ENCODE measurements around the gene CCDC110. TPM values are rescaled to one million over a fixed set of nuclear protein-coding genes. Genes with fewer than 3 reads are reported as not detected.

Gene CCDC110
- total and polyA plus RNA-seq, 2 of the 13 experiments (the other 11 are each of a cell fraction or from before 2014, with no cell fraction given), result not detected

DNA sequence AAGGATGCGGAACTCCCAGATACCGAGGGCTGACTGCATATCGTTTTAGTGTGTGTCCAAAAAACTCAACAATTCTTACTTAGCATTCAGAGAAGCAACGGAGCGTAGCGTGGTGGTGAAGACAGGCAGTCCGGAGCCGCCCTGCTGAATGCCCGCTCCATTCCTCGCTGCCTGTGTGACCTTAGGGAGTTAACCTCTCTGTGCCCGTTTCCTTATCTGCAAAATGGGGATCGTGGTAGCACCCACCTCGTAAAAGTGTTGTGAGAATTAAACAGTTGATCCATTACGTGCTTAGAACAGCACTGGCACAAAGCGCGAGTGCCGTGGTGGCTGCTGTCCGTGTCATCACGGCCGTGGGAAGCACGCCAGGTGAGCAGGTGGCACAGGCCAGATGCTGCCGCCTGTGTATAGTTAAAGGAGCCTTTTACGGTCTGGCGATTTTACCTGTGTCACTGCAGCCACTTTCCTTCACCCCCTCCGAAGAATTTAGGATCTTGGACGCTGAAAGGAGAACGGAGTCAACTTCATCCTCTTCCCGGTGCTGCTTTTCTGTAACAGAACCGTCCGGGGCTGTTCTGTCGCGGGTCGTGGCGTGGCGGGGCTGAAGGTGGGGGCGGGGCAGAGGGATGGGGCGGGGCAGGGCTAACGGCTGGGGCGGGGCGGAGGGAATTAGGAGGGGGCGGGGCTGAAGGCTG, 885 bp downstream of the CCDC110 start:
- H3K27ac ChIP-seq (ENCODE audit: extremely low read length, insufficient read depth, low read length), result no peak overlapping the region
- WGBS (ENCODE audit: low lambda C conversion rate), result 5% methylated on average over 28 of the region's 41 CpGs
- H3K9ac ChIP-seq (ENCODE audit: insufficient read depth, low read depth, low read length), result no peak overlapping the region
- BruUV-seq (replicated peaks), result no TSS peak
- FAIRE-seq (no peak), DNase-seq (ENCODE audit: low spot score) (peak; percentile 4), ATAC-seq (peak; percentile 19)
- peak overlapping the region; percentile 98 for H3K4me2 ChIP-seq (ENCODE audit: low read depth, low read length)
- H3K36me3 ChIP-seq (replicated peaks in 1 of 2; ENCODE audit: control insufficient read depth in 1 of 2, insufficient read depth in 2 of 2, low read length in 2 of 2), result no peaks in the 10 kb centered on the region
- in situ Hi-C loops (cut with HindIII; ENCODE audit: extremely low pct_ligation_motif_present, low pct_unique_long_range_greater_than_20kb) (loop anchor here (25.0 kb wide), 1 partner anchor 567 kb away; no protein-coding TSS in a partner anchor), intact Hi-C loops (cut with micrococcal nuclease; ENCODE audit: unreplicated experiment) (loop anchor here (1.0 to 5.0 kb wide), 3 partner anchors 42 to 568 kb away; no protein-coding TSS in a partner anchor)
- H3K4me1 ChIP-seq (ENCODE audit: insufficient read depth, low read length), result peaks cover 12% of the 10 kb centered on the region
- no peaks in the 10 kb centered on the region for H4K20me1 ChIP-seq (ENCODE audit: insufficient read depth, low read length)
- H3K9me3 ChIP-seq (ENCODE audit: low read length), result no peaks in the 10 kb centered on the region
- H2AFZ ChIP-seq (ENCODE audit: low read length), result peak overlapping the region; percentile 72
- peak overlapping the region; percentile 47 to 72 (median 52); a peak in 5 of 6 replicates for H3K4me3 ChIP-seq (replicated peaks in 1 of 3; ENCODE audit: insufficient read depth in 1 of 3, low read depth in 2 of 3, low read length in 3 of 3)
- ChIA-PET POLR2A (no interaction called here), CTCF (ENCODE audit: low intra/inter-chr PET ratio, low total read pairs) (interaction anchor here (3.2 kb wide), 1 partner anchor 127 kb away, joined by 31 read pairs; no protein-coding TSS in a partner anchor)
- H3K27me3 ChIP-seq (ENCODE audit: control insufficient read depth in 1 of 2, insufficient read depth in 2 of 2, low read length in 2 of 2), result peaks cover 0 to 60% of the 10 kb centered on the region in 2 experiments; a peak in 3 of 5 replicates
- H3K79me2 ChIP-seq (ENCODE audit: insufficient read depth, low read length), result no peaks in the 10 kb centered on the region
- TF ChIP-seq SETDB1 (CRISPR knock-in tag; IDR thresholded peaks at IDR 0.05; ENCODE audit: borderline replicate concordance) (no peak), TBL1XR1 (IDR thresholded peaks at IDR 0.05; ENCODE audit: borderline replicate concordance, low read length, partially characterized antibody) (no peak), ZNF44 (CRISPR knock-in tag; IDR thresholded peaks at IDR 0.05) (no peak), ZNF468 (CRISPR knock-in tag; IDR thresholded peaks at IDR 0.05) (no peak), ZNF629 (CRISPR knock-in tag; conservative IDR thresholded peaks at IDR 0.05) (0 out of 2 replicates have a peak, but pooled peaks have one; percentile 19), GZF1 (CRISPR knock-in tag; IDR thresholded peaks at IDR 0.05) (no peak), POLR2AphosphoS2 (IDR thresholded peaks at IDR 0.05; ENCODE audit: low read depth, low read length) (no peak), FOSL2 (CRISPR knock-in tag; IDR thresholded peaks at IDR 0.05) (no peak), ZNF737 (CRISPR knock-in tag; IDR thresholded peaks at IDR 0.05; ENCODE audit: borderline replicate concordance) (no peak), ZNF644 (CRISPR knock-in tag; IDR thresholded peaks at IDR 0.05; ENCODE audit: low read depth) (no peak), ZNF24 (IDR thresholded peaks at IDR 0.05) (no peak), ZMYM3 (CRISPR knock-in tag; IDR thresholded peaks at IDR 0.05) (peak; percentile 74), ZNF572 (CRISPR knock-in tag; IDR thresholded peaks at IDR 0.05) (peak; percentile 59; the same call in 1 of the 2 replicates), KAT7 (CRISPR knock-in tag; IDR thresholded peaks at IDR 0.05; ENCODE audit: borderline replicate concordance) (no peak), TARDBP (CRISPR knock-in tag; IDR thresholded peaks at IDR 0.05) (no peak), ZFP90 (CRISPR knock-in tag; IDR thresholded peaks at IDR 0.05; ENCODE audit: borderline replicate concordance) (no peak), SAP130 (CRISPR knock-in tag; IDR thresholded peaks at IDR 0.05; ENCODE audit: low read depth) (no peak; the same call in 1 of the 2 replicates), SIX1 (CRISPR knock-in tag; IDR thresholded peaks at IDR 0.05; ENCODE audit: borderline replicate concordance) (no peak), SPEN (CRISPR knock-in tag; IDR thresholded peaks at IDR 0.05; ENCODE audit: low read depth) (0 out of 2 replicates have a peak, but pooled peaks have one; percentile 5), ZC3H13 (CRISPR knock-in tag; IDR thresholded peaks at IDR 0.05) (no peak), ARNT2 (CRISPR knock-in tag; IDR thresholded peaks at IDR 0.05; ENCODE audit: low read depth) (no peak)
- TF ChIP-seq, protein P1, sequence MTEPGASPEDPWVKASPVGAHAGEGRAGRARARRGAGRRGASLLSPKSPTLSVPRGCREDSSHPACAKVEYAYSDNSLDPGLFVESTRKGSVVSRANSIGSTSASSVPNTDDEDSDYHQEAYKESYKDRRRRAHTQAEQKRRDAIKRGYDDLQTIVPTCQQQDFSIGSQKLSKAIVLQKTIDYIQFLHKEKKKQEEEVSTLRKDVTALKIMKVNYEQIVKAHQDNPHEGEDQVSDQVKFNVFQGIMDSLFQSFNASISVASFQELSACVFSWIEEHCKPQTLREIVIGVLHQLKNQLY (CRISPR knock-in tag; IDR thresholded peaks at IDR 0.05), result no peak
- TF ChIP-seq, protein P2, sequence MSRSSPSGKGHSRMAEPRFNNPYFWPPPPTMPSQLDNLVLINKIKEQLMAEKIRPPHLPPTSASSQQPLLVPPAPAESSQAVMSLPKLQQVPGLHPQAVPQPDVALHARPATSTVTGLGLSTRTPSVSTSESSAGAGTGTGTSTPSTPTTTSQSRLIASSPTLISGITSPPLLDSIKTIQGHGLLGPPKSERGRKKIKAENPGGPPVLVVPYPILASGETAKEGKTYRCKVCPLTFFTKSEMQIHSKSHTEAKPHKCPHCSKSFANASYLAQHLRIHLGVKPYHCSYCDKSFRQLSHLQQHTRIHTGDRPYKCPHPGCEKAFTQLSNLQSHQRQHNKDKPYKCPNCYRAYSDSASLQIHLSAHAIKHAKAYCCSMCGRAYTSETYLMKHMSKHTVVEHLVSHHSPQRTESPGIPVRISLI (CRISPR knock-in tag; IDR thresholded peaks at IDR 0.05; ENCODE audit: borderline replicate concordance), result no peak
- TF ChIP-seq, protein P3, sequence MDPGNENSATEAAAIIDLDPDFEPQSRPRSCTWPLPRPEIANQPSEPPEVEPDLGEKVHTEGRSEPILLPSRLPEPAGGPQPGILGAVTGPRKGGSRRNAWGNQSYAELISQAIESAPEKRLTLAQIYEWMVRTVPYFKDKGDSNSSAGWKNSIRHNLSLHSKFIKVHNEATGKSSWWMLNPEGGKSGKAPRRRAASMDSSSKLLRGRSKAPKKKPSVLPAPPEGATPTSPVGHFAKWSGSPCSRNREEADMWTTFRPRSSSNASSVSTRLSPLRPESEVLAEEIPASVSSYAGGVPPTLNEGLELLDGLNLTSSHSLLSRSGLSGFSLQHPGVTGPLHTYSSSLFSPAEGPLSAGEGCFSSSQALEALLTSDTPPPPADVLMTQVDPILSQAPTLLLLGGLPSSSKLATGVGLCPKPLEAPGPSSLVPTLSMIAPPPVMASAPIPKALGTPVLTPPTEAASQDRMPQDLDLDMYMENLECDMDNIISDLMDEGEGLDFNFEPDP (CRISPR knock-in tag; conservative IDR thresholded peaks at IDR 0.05), result 0 out of 2 replicates have a peak, but pooled peaks have one; percentile 57
